H1 (cell line): ENCODE results near the gene MEGF11. TPM values are rescaled to one million over a fixed set of nuclear protein-coding genes. Genes with fewer than 3 reads are reported as not detected.
A peak's percentile ranks its signal among the peaks of the same experiment; 100 is the strongest.

Experiments
- CTCF ChIA-PET: fragments of 300-600 bp; sonication (Branson Sonifier 250); formaldehyde crosslinking; loops from one replicate; lab custom pipeline; 2021; ENCODE audit not compliant: partially characterized antibody; lab: Charles Lee
- POLR2A ChIA-PET: fragments of 300-600 bp; sonication (Branson Sonifier 250); formaldehyde crosslinking; loops from one replicate; lab custom pipeline; 2021; ENCODE audit warnings: inconsistent platforms; ENCODE audit not compliant: partially characterized antibody; lab: Charles Lee
- DNase-seq, 2 experiments: peaks; one replicate each; pipeline versions ENCODE4 v3.0.0 to v3.0.0-alpha.2; 2010 to 2022; ENCODE audit warnings: low spot score in 2 of 2, low read depth in 1 of 2, mixed read lengths in 1 of 2
- FAIRE-seq: peaks from 2 replicates; lab custom pipeline; 2011; peaks lifted over from hg19 to GRCh38; lab: Jason Lieb, UNC
- H2AFZ ChIP-seq: 2 replicates; pipeline ENCODE4 v1.8.1; 2012; ENCODE audit warnings: low read length, inconsistent platforms
- H2AK5ac ChIP-seq: 2 replicates; pipeline ENCODE4 v1.6.1; 2013; ENCODE audit warnings: low read depth, low read length
- H2BK120ac ChIP-seq: replicated peaks from 2 replicates; pipeline ENCODE3; 2013; ENCODE audit warnings: low read depth, low read length, inconsistent platforms
- H2BK12ac ChIP-seq: 2 replicates; pipeline ENCODE4 v1.6.1; 2013; ENCODE audit warnings: low read depth, low read length
- H2BK15ac ChIP-seq: 2 replicates; pipeline ENCODE4 v1.6.1; 2013; ENCODE audit warnings: low read length
- H2BK20ac ChIP-seq: 2 replicates; pipeline ENCODE4 v1.6.1; 2013; ENCODE audit warnings: low read length
- H2BK5ac ChIP-seq: 2 replicates; pipeline ENCODE4 v1.6.1; 2013; ENCODE audit warnings: low read depth, low read length
- H3K14ac ChIP-seq: 2 replicates; pipeline ENCODE4 v1.6.1; 2013; ENCODE audit warnings: inconsistent platforms; ENCODE audit not compliant: insufficient read length
- H3K18ac ChIP-seq: 2 replicates; pipeline ENCODE4 v1.6.1; 2013; ENCODE audit warnings: low read length; ENCODE audit errors: extremely low read depth
- H3K23ac ChIP-seq: 2 replicates; pipeline ENCODE4 v1.6.1; 2013; ENCODE audit warnings: inconsistent platforms; ENCODE audit not compliant: insufficient read length
- H3K23me2 ChIP-seq: 2 replicates; pipeline ENCODE4 v1.6.1; 2013; ENCODE audit warnings: low read depth, low read length
- H3K27ac ChIP-seq: 2 replicates; pipeline ENCODE4 v1.6.1; 2011; ENCODE audit warnings: low read depth, low read length, inconsistent platforms
- H3K27me3 ChIP-seq, 4 experiments: replicated peaks in 1 of 4; 1 replicate in 1 of 4; 2 replicates in 3 of 4; pipeline versions ENCODE4 v1.6.1 to v1.8.1; 2011 to 2013; ENCODE audit warnings: low read length in 3 of 4, mild to moderate bottlenecking in 3 of 4, inconsistent platforms in 2 of 4, mixed read lengths in 2 of 4, moderate library complexity in 1 of 4; ENCODE audit not compliant: control insufficient read depth in 3 of 4, insufficient read depth in 3 of 4; ENCODE audit errors: extremely low read depth in 1 of 4
- H3K36me3 ChIP-seq, 4 experiments: 2 replicates each; pipeline versions ENCODE4 v1.6.1 to v1.8.1; 2011 to 2013; ENCODE audit warnings: mild to moderate bottlenecking in 4 of 4, low read length in 3 of 4, moderate library complexity in 2 of 4, control low read depth in 1 of 4, inconsistent platforms in 1 of 4; ENCODE audit not compliant: insufficient read depth in 4 of 4, control insufficient read depth in 2 of 4
- H3K4ac ChIP-seq: replicated peaks from 2 replicates; pipeline ENCODE3; 2013; ENCODE audit warnings: low read length, low read depth, mixed read lengths, inconsistent platforms; ENCODE audit not compliant: insufficient read length
- H3K4me1 ChIP-seq, 4 experiments: replicated peaks in 1 of 4; 1 replicate in 1 of 4; 2 replicates in 3 of 4; pipeline versions ENCODE4 v1.6.1 to v1.8.1; 2011 to 2013; ENCODE audit warnings: low read length in 3 of 4, inconsistent platforms in 2 of 4, mixed read lengths in 1 of 4; ENCODE audit not compliant: insufficient read depth in 4 of 4, control insufficient read depth in 3 of 4
- H3K4me2 ChIP-seq, 2 experiments: 2 replicates each; pipeline versions ENCODE4 v1.6.1 to v1.8.1; 2011 to 2013; ENCODE audit warnings: low read depth in 2 of 2, low read length in 2 of 2, control low read depth in 1 of 2, inconsistent platforms in 1 of 2, mild to moderate bottlenecking in 1 of 2; ENCODE audit not compliant: insufficient read depth in 1 of 2
- H3K4me3 ChIP-seq, 4 experiments: fragments of 200-600, 300-600 bp in 1 of 4; sonication (generic), shearing (Covaris generic), sonication (Bioruptor Twin) in 1 of 4; 2 replicates each; pipeline versions ENCODE4 v1.5.1 to v1.8.1; 2011 to 2016; ENCODE audit warnings: low read length in 4 of 4, low read depth in 3 of 4, control low read depth in 2 of 4, inconsistent platforms in 2 of 4, mild to moderate bottlenecking in 2 of 4, mixed read lengths in 1 of 4, moderate library complexity in 1 of 4; ENCODE audit not compliant: insufficient read depth in 2 of 4; ENCODE audit errors: extremely low read depth in 1 of 4
- H3K56ac ChIP-seq: replicated peaks from 2 replicates; pipeline ENCODE3; 2013; ENCODE audit warnings: low read depth, mild to moderate bottlenecking, mixed read lengths, low read length, inconsistent platforms; ENCODE audit not compliant: insufficient read length
- H3K79me1 ChIP-seq: 2 replicates; pipeline ENCODE4 v1.6.1; 2013; ENCODE audit warnings: low read depth, low read length, control low read depth
- H3K79me2 ChIP-seq, 2 experiments: 2 replicates each; pipeline versions ENCODE4 v1.6.1 to v1.8.1; 2012 to 2013; ENCODE audit warnings: low read length in 2 of 2, mild to moderate bottlenecking in 2 of 2, inconsistent platforms in 1 of 2; ENCODE audit not compliant: insufficient read depth in 2 of 2, control insufficient read depth in 1 of 2
- H3K9ac ChIP-seq, 4 experiments: replicated peaks in 1 of 4; 1 replicate in 1 of 4; 2 replicates in 3 of 4; pipeline versions ENCODE4 v1.6.1 to v1.8.1; 2011 to 2013; ENCODE audit warnings: low read depth in 3 of 4, low read length in 3 of 4, control low read depth in 2 of 4, mild to moderate bottlenecking in 2 of 4, moderate library complexity in 2 of 4, inconsistent platforms in 1 of 4; ENCODE audit errors: extremely low read depth in 1 of 4
- H3K9me3 ChIP-seq, 2 experiments: 2 replicates each; pipeline versions ENCODE4 v1.6.1 to v1.8.1; 2012 to 2013; ENCODE audit warnings: mild to moderate bottlenecking in 2 of 2, moderate library complexity in 2 of 2, control low read depth in 1 of 2, inconsistent platforms in 1 of 2, low read depth in 1 of 2, low read length in 1 of 2, mixed read lengths in 1 of 2; ENCODE audit not compliant: insufficient read depth in 2 of 2
- H4K20me1 ChIP-seq, 2 experiments: replicated peaks in 1 of 2; 2 replicates each; pipeline versions ENCODE3 to v1.8.1; 2011 to 2013; ENCODE audit warnings: inconsistent platforms in 2 of 2, low read length in 2 of 2, mild to moderate bottlenecking in 1 of 2; ENCODE audit not compliant: insufficient read depth in 2 of 2, control insufficient read depth in 1 of 2
- H4K5ac ChIP-seq: 2 replicates; pipeline ENCODE4 v1.6.1; 2013; ENCODE audit warnings: low read length, low read depth, mixed read lengths, inconsistent platforms; ENCODE audit not compliant: insufficient read length
- H4K8ac ChIP-seq: 2 replicates; pipeline ENCODE4 v1.8.0; 2013; ENCODE audit warnings: mild to moderate bottlenecking, moderate library complexity, low read length, inconsistent platforms; ENCODE audit not compliant: insufficient read depth; ENCODE audit errors: extremely low read depth
- H4K91ac ChIP-seq: replicated peaks from 2 replicates; pipeline ENCODE3; 2013; ENCODE audit warnings: low read length, mixed read lengths, inconsistent platforms; ENCODE audit not compliant: insufficient read length
- EZH2 ChIP-seq: fragments of 200-600 bp; sonication (generic); IDR thresholded peaks from 2 replicates; pipeline ENCODE4 v1.7.1; 2012; ENCODE audit warnings: low read depth, mild to moderate bottlenecking, moderate library complexity, low read length, inconsistent platforms; ENCODE audit not compliant: severe bottlenecking
- GABPA ChIP-seq: IDR thresholded peaks from 2 replicates; pipeline ENCODE4 v1.6.1; 2011; ENCODE audit warnings: mild to moderate bottlenecking, low read length, moderate library complexity, borderline replicate concordance; ENCODE audit not compliant: insufficient read depth
- HDAC6 ChIP-seq: IDR thresholded peaks from one replicate; pipeline ENCODE4 v1.7.1; 2012; ENCODE audit warnings: low read depth, mild to moderate bottlenecking, inconsistent platforms, low read length, moderate library complexity
- JUND ChIP-seq: IDR thresholded peaks from 2 replicates; pipeline ENCODE4 v1.6.1; 2011; ENCODE audit warnings: mild to moderate bottlenecking, improper control_type of control experiment, low read length
- KDM1A ChIP-seq: fragments of 200-600, 300-600 bp; sonication (generic); IDR thresholded peaks from 2 replicates; pipeline ENCODE4 v1.7.1; 2016; ENCODE audit warnings: mild to moderate bottlenecking, low read length, borderline replicate concordance
- MAFK ChIP-seq: IDR thresholded peaks from 2 replicates; pipeline ENCODE4 v1.6.1; 2012; ENCODE audit warnings: low read depth, mild to moderate bottlenecking, improper control_type of control experiment, low read length
- NANOG ChIP-seq: IDR thresholded peaks from 2 replicates; pipeline ENCODE4 v1.6.1; 2011; ENCODE audit warnings: low read length, low read depth, mild to moderate bottlenecking, inconsistent platforms; ENCODE audit not compliant: insufficient read depth, poor library complexity, severe bottlenecking
- RAD21 ChIP-seq, 2 experiments: IDR thresholded peaks in 1 of 2; conservative IDR thresholded peaks in 1 of 2; 2 replicates each; pipeline ENCODE4 v1.6.1; 2011; ENCODE audit warnings: low read depth in 2 of 2, low read length in 2 of 2, improper control_type of control experiment in 1 of 2, inconsistent platforms in 1 of 2, mild to moderate bottlenecking in 1 of 2, moderate library complexity in 1 of 2
- RFX5 ChIP-seq: IDR thresholded peaks from 2 replicates; pipeline ENCODE4 v1.6.1; 2011; ENCODE audit warnings: low read depth, low read length, improper control_type of control experiment, borderline replicate concordance
- SIN3A ChIP-seq, 2 experiments: IDR thresholded peaks in 1 of 2; conservative IDR thresholded peaks in 1 of 2; 2 replicates each; pipeline ENCODE4 v1.6.1; 2011 to 2012; ENCODE audit warnings: low read length in 2 of 2, improper control_type of control experiment in 1 of 2, low read depth in 1 of 2, mild to moderate bottlenecking in 1 of 2
- USF2 ChIP-seq: IDR thresholded peaks from 2 replicates; pipeline ENCODE4 v1.6.1; 2011; ENCODE audit warnings: low read length, improper control_type of control experiment
- YY1 ChIP-seq: IDR thresholded peaks from 2 replicates; pipeline ENCODE4 v1.6.1; 2011; ENCODE audit warnings: low read depth, mild to moderate bottlenecking, low read length
- WGBS, 2 experiments: shearing (Covaris generic) in 1 of 2; methylation state at CpG; one replicate each; pipeline versions ENCODE4 v1.1.6 to v1.1.7; 2013 to 2015; ENCODE audit warnings: low lambda C conversion rate in 2 of 2, mixed read lengths in 2 of 2, inconsistent platforms in 1 of 2, low coverage in 1 of 2, missing lambda C conversion rate in 1 of 2; ENCODE audit not compliant: insufficient replicate concordance in 2 of 2, insufficient coverage in 1 of 2, insufficient read length in 1 of 2; ENCODE audit errors: extremely low coverage in 1 of 2, missing lambda C conversion rate in 1 of 2; 5-methylcytosine and 5-hydroxymethylcytosine counted together
- polyA plus RNA-seq, 7 experiments: library from polyadenylated mRNA; depleted of rRNA in 3 of 7; stranded (reverse) in 5 of 7; unstranded in 2 of 7; fragments of >200 nt in 5 of 7; fragments of 200-250 nt in 2 of 7; gene quantifications; 1 replicate in 5 of 7; 2 replicates in 1 of 7; 4 replicates in 1 of 7; pipeline versions ENCODE4 v1.2.1 to v1.2.3, GENCODE V29; 2011 to 2013; ENCODE audit warnings: missing spikeins in 2 of 7, mixed read lengths in 2 of 7
- total RNA-seq: library from RNA; stranded (reverse); fragmentation: NEBNext Ultra II Directional; extraction: Animal tissue kit (Norgen Biotek cat#: 25700); gene quantifications from 2 replicates; pipeline ENCODE4 v1.2.1, GENCODE V29; 2021

MEGF11 gene
- total and polyA plus RNA-seq, 2 of the 8 experiments (the other 6 are each of a cell fraction or from before 2014, with no cell fraction given): 4.4 to 4.8 TPM

- Histone ChIP-seq H3K27ac (no peak overlapping the region), H3K36me3 (no peaks in the 10 kb centered on the region), H3K4me3 (no peak overlapping the region), H3K79me2 (no peaks in the 10 kb centered on the region), H4K20me1 (no peaks in the 10 kb centered on the region), H3K23me2 (no peaks in the 10 kb centered on the region), H3K9me3 (no peaks in the 10 kb centered on the region), H3K4me1 (peaks cover 0 to 8% (median 4%) of the 10 kb centered on the region in 4 experiments; a peak in 4 of 7 replicates), H2AFZ (no peak overlapping the region), H3K23ac (no peak overlapping the region), H4K91ac (no peak overlapping the region), H2AK5ac (no peak overlapping the region), H3K4ac (no peak overlapping the region), H3K27me3 (no peaks in the 10 kb centered on the region), H2BK20ac (no peak overlapping the region), H4K8ac (no peak overlapping the region), H3K18ac (no peak overlapping the region), H3K56ac (no peak overlapping the region), H2BK5ac (no peak overlapping the region; the same call in 1 of the 2 replicates), H2BK12ac (no peak overlapping the region), H4K5ac (no peak overlapping the region), H3K79me1 (peaks cover 3% of the 10 kb centered on the region; the same call in 1 of the 2 replicates), H2BK15ac (0 out of 2 replicates have a peak overlapping the region, but pooled peaks have one; percentile 61), H3K4me2 (no peak overlapping the region), H3K14ac (no peak overlapping the region), H2BK120ac (no peak overlapping the region), H3K9ac (no peak overlapping the region)
- 92% methylated on average over 12 of the region's 12 CpGs; no CpG with 5 or more reads in 1 of the 2 experiments for WGBS, 2 experiments
- DNase-seq (no peak), FAIRE-seq (no peak)
- POLR2A ChIA-PET: interaction anchor here (1.8 kb wide), 1 partner anchor 12 kb away, joined by 6 read pairs; no protein-coding TSS in a partner anchor
- CTCF ChIA-PET: interaction anchor here (0.5 to 1.9 kb wide), 3 partner anchors 10 to 97 kb away, joined by 3 to 7 read pairs (median 5); no protein-coding TSS in a partner anchor
- no peak for TF ChIP-seq YY1
- no peak for TF ChIP-seq RFX5
- no peak for TF ChIP-seq RAD21 (IDR thresholded peaks at IDR 0.05 in 1 of 2, conservative IDR thresholded peaks at IDR 0.05 in 1 of 2; ENCODE audit: low read depth in 2 of 2, low read length in 2 of 2)
- no peak for TF ChIP-seq GABPA
- TF ChIP-seq SIN3A (conservative IDR thresholded peaks at IDR 0.05 in 1 of 2, IDR thresholded peaks at IDR 0.05 in 1 of 2; ENCODE audit: low read depth in 1 of 2, low read length in 2 of 2): no peak
- no peak for TF ChIP-seq HDAC6
- TF ChIP-seq MAFK: no peak
- TF ChIP-seq USF2: no peak
- TF ChIP-seq JUND: no peak
- no peak for TF ChIP-seq NANOG
- no peak for TF ChIP-seq EZH2
- no peak for TF ChIP-seq KDM1A
Observed at GRCh38 chr15:66169023-66169422, 84.5 kb downstream of the MEGF11 start.
